Placental epithelial cell (primary cell): ENCODE measurements around the gene PIGP. TPM values are rescaled to one million over a fixed set of nuclear protein-coding genes. Genes with fewer than 3 reads are reported as not detected.

Experiments
- small RNA-seq: library from RNA; depleted of rRNA; stranded (forward); fragments of <200 nt; gene quantifications from one replicate; pipeline ENCODE3, GENCODE V24; 2012
- total RNA-seq: library from RNA; depleted of rRNA; stranded (reverse); fragments of >200 nt; gene quantifications from 2 replicates; pipeline ENCODE4 v1.2.3, GENCODE V29; 2012

PIGP gene
- total RNA-seq: 7.1 and 15.4 TPM in 2 replicates

GRCh38 chr21:37072988-37073416, at the start of gene PIGP, which contains the start of gene TTC3:
Gene PIGP, minus strand, starts transcription at chr21:37073071. Its CDS starts 556 bp downstream, at chr21:37072515.
Gene TTC3, plus strand, starts transcription at chr21:37073254. Its CDS starts 14,004 bp downstream, at chr21:37087258.

Small RNA genes lying within 50 kb of the gene (small RNA-seq; reads per million reads assigned to genes)
- gene RNU6-696P: not detected

Other genes starting within 250 kb of the PIGP start
- gene HLCS, start 106.4 kb downstream of the PIGP start, total RNA-seq: 24.3 and 27.1 TPM in 2 replicates
- 0.33 and 0.79 TPM in 2 replicates for gene RIPPLY3, start 66.4 kb downstream of the PIGP start, total RNA-seq
- gene TTC3, start 183 bp upstream of the PIGP start, total RNA-seq: 163 and 275 TPM in 2 replicates
- gene VPS26C, start 194.3 kb upstream of the PIGP start, total RNA-seq: 27.1 and 36.4 TPM in 2 replicates